Lung (tissue), 12 donors: ENCODE results near the gene INHBA. TPM values are rescaled to one million over a fixed set of nuclear protein-coding genes. Genes with fewer than 3 reads are reported as not detected.

Experiments used
- ATAC-seq: fragments of 200-7000 bp; cut with Tn5 transposase; one replicate; pipeline ENCODE4 v1.9.1; 2020; ENCODE audit warnings: moderate number of reproducible peaks; ENCODE audit not compliant: insufficient read depth, low FRiP score
- DNase-seq, 3 donors: peaks; one replicate each; pipeline ENCODE4 v3.0.0-alpha.2; 2013 to 2017
- H3K27ac ChIP-seq, 2 donors: one replicate each; pipeline ENCODE4 v1.5.1; 2013; ENCODE audit warnings: mild to moderate bottlenecking in 2 of 2, moderate library complexity in 2 of 2, control low read depth in 1 of 2, inconsistent platforms in 1 of 2, low read depth in 1 of 2, low read length in 1 of 2
- H3K27me3 ChIP-seq, 3 donors: one replicate each; pipeline ENCODE4 v1.5.1; 2013; ENCODE audit warnings: low read length in 2 of 3; ENCODE audit not compliant: control insufficient read depth in 3 of 3, insufficient read depth in 3 of 3
- H3K36me3 ChIP-seq, 4 donors: one replicate each; pipeline ENCODE4 v1.5.1; 2013; ENCODE audit warnings: low read length in 4 of 4, mild to moderate bottlenecking in 1 of 4, moderate library complexity in 1 of 4; ENCODE audit not compliant: control insufficient read depth in 4 of 4, insufficient read depth in 4 of 4
- H3K4me1 ChIP-seq, 5 donors: one replicate each; pipeline ENCODE4 v1.5.1; 2013; ENCODE audit warnings: low read length in 5 of 5, mild to moderate bottlenecking in 2 of 5, moderate library complexity in 1 of 5; ENCODE audit not compliant: control insufficient read depth in 5 of 5, insufficient read depth in 5 of 5
- H3K4me3 ChIP-seq: one replicate; pipeline ENCODE4 v1.5.1; 2013; ENCODE audit warnings: mild to moderate bottlenecking, control low read depth, moderate library complexity
- H3K9ac ChIP-seq, 2 donors: one replicate each; pipeline ENCODE4 v1.5.1; 2013; ENCODE audit warnings: low read length in 2 of 2, control low read depth in 1 of 2; ENCODE audit not compliant: insufficient read depth in 1 of 2
- H3K9me3 ChIP-seq, 4 donors: one replicate each; pipeline ENCODE4 v1.5.1; 2013; ENCODE audit warnings: low read length in 3 of 4, mild to moderate bottlenecking in 1 of 4, moderate library complexity in 1 of 4; ENCODE audit not compliant: control insufficient read depth in 4 of 4, insufficient read depth in 3 of 4
- CTCF ChIP-seq: IDR thresholded peaks from 2 replicates; pipeline ENCODE4 v1.5.1; 2012; ENCODE audit warnings: mild to moderate bottlenecking; ENCODE audit errors: control extremely low read depth, extremely low read depth
- WGBS, 2 donors: extraction: QIAGEN DNeasy Blood & Tissue Kit; methylation state at CpG; one replicate each; pipeline ENCODE4 v1.1.7; 2013; 5-methylcytosine and 5-hydroxymethylcytosine counted together
- polyA plus RNA-seq, 2 donors: library from polyadenylated mRNA; stranded (reverse); fragments of 200-250 nt; gene quantifications; one replicate each; pipeline ENCODE4 v1.2.1, GENCODE V29; 2013
- total RNA-seq, 2 donors: library from RNA; depleted of rRNA in 1 of 2; stranded (reverse); fragments of >200 nt in 1 of 2; gene quantifications; one replicate each; pipeline ENCODE4 v1.2.1, GENCODE V29; 2014 to 2021
- donor health status: control.
- donor health status: control.
- donor health status: Bipolar disorder and iron deficiency.
- donor health status: healthy.
- donor health status: DM: yes; HTN: yes; CAD: no.

The INHBA gene
- total and polyA plus RNA-seq, 4 donors, result 1.6 to 23.2 (median 5.3) TPM

DNA sequence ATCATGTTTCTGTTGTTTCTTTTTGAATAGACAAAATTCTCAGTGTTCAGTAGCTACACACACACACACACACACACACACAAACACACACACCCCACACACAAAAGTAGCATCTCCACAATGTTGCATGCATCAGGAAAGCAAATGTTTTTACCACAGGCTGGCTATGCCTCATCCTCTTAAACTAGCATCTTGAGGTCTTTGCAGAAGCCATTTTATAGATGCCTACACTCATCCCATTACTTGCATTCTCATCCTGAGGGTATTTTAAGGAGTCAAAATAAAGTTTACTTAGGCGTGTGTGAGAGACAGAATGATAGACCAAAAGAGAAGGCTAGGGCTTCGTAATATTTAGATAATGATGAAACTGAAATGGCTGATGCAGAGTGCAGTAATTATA is 7.9 kb upstream of the INHBA start:
- no peaks in the 10 kb centered on the region for H3K36me3 ChIP-seq
- H3K9ac ChIP-seq, result no peak overlapping the region
- H3K4me3 ChIP-seq, result no peak overlapping the region
- peaks cover 0 to 12% (median 7%) of the 10 kb centered on the region in 3 donors for H3K27me3 ChIP-seq
- no peak for ATAC-seq
- WGBS, 2 donors, result 83 to 89% methylated on average over 2 of the region's 2 CpGs
- DNase-seq, result no peak
- H3K9me3 ChIP-seq, result no peaks in the 10 kb centered on the region
- H3K27ac ChIP-seq, result no peak overlapping the region
- H3K4me1 ChIP-seq, result peaks cover 0 to 4% (median 1%) of the 10 kb centered on the region in 5 donors
- no peak for TF ChIP-seq CTCF

DNA sequence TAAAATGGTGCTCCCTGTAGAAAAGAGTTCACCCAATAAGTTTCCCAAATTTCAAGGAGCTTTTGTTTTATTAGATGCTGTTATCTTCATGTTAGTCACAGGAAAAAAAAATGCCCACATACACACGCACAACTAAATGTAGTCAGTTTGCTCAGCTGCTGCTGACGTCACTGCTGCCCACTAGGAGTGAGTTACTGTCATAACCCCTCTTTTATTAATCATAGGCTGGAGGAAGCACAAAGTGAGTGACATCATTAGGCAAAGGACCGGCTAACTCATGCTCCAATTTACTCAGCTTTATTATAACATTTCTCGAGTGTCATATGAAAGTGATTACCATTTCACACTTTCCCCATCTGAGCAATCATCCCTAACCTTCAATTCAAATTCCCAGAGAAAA is 6.7 kb upstream of the INHBA start:
- H3K9ac ChIP-seq, result no peak overlapping the region
- no peak for ATAC-seq
- 60 to 64% methylated on average over 4 of the region's 4 CpGs for WGBS, 2 donors
- DNase-seq, result no peak
- no peaks in the 10 kb centered on the region for H3K9me3 ChIP-seq
- H3K4me1 ChIP-seq, result peaks cover 0 to 11% (median 4%) of the 10 kb centered on the region in 5 donors
- no peak for TF ChIP-seq CTCF
- no peaks in the 10 kb centered on the region for H3K36me3 ChIP-seq
- no peak overlapping the region for H3K4me3 ChIP-seq
- no peak overlapping the region for H3K27ac ChIP-seq
- peaks cover 0 to 17% (median 8%) of the 10 kb centered on the region in 3 donors for H3K27me3 ChIP-seq

GRCh38 chr7:41708581-41709358 is 5.9 kb upstream of the INHBA start:
- Histone ChIP-seq H3K36me3 (no peaks in the 10 kb centered on the region), H3K9ac (no peak overlapping the region), H3K4me3 (no peak overlapping the region), H3K27ac (no peak overlapping the region), H3K4me1 (peaks cover 0 to 11% (median 4%) of the 10 kb centered on the region in 5 donors), H3K9me3 (no peaks in the 10 kb centered on the region), H3K27me3 (peaks cover 0 to 18% (median 10%) of the 10 kb centered on the region in 3 donors)
- WGBS, 2 donors, result 55 to 57% methylated on average over 8 of the region's 8 CpGs
- ATAC-seq (no peak), DNase-seq (no peak)
- no peak for TF ChIP-seq CTCF
